ENCODE results near the gene TMEM141.
A peak's percentile ranks its signal among the peaks of the same experiment; 100 is the strongest.

TMEM141 gene

GRCh38 chr9:136808075-136808805, 17.1 kb downstream of the TMEM141 start:
- H3K27ac ChIP-seq: peak overlapping the region; percentile 91
- peak; percentile 44 for DNase-seq (ENCODE audit: low spot score)
- ChIA-PET CTCF (interaction anchor here (0.6 to 3.4 kb wide), 4 partner anchors 16 to 35 kb away, joined by 3 to 16 read pairs (median 3); partner anchors contain the start of gene TMEM141), POLR2A (ENCODE audit: low non-redundant PET) (interaction anchor here (0.6 kb wide), 1 partner anchor 10 kb away, joined by 8 read pairs; no protein-coding TSS in a partner anchor)
- no peak for TF ChIP-seq CTCF (conservative IDR thresholded peaks at IDR 0.05; ENCODE audit: low read depth)

GRCh38 chr9:136808806-136809158, 17.6 kb downstream of the TMEM141 start:
- POLR2A ChIA-PET (ENCODE audit: low non-redundant PET): no interaction called here
- H3K27ac ChIP-seq: peak overlapping the region; percentile 91

GRCh38 chr9:136814725-136815421, 23.7 kb downstream of the TMEM141 start:
- H3K27ac ChIP-seq: peak overlapping the region; percentile 8; the same call in 1 of the 2 replicates
- ChIA-PET CTCF (interaction anchor here (0.6 to 1.1 kb wide), 2 partner anchors 9 to 22 kb away, joined by 3 to 5 read pairs; no protein-coding TSS in a partner anchor), POLR2A (ENCODE audit: low non-redundant PET) (no interaction called here)
- DNase-seq (ENCODE audit: low spot score): no peak
- TF ChIP-seq CTCF (conservative IDR thresholded peaks at IDR 0.05; ENCODE audit: low read depth): no peak

More at GRCh38 chr9:136808806-136809158, 17.6 kb downstream of the TMEM141 start:
- no peak for TF ChIP-seq CTCF (conservative IDR thresholded peaks at IDR 0.05; ENCODE audit: low read depth)
- CTCF ChIA-PET: interaction anchor here (0.6 to 0.7 kb wide), 3 partner anchors 18 to 28 kb away, joined by 3 to 4 read pairs (median 3); no protein-coding TSS in a partner anchor
- no peak for DNase-seq (ENCODE audit: low spot score)

GRCh38 chr9:136815422-136815782, 24.3 kb downstream of the TMEM141 start:
- H3K27ac ChIP-seq: peak overlapping the region; percentile 8; the same call in 1 of the 2 replicates
- POLR2A ChIA-PET (ENCODE audit: low non-redundant PET): no interaction called here
- CTCF ChIA-PET: interaction anchor here (1.1 kb wide), 1 partner anchor 9 kb away, joined by 5 read pairs; no protein-coding TSS in a partner anchor
- no peak for DNase-seq (ENCODE audit: low spot score)
- TF ChIP-seq CTCF (conservative IDR thresholded peaks at IDR 0.05; ENCODE audit: low read depth): no peak

GRCh38 chr9:136820971-136821825, 30.1 kb downstream of the TMEM141 start:
- POLR2A ChIA-PET (ENCODE audit: low non-redundant PET): no interaction called here
- TF ChIP-seq CTCF (conservative IDR thresholded peaks at IDR 0.05; ENCODE audit: low read depth): no peak
- no peak overlapping the region for H3K27ac ChIP-seq
- CTCF ChIA-PET: no interaction called here
- no peak for DNase-seq (ENCODE audit: low spot score)
